Measurements from ENCODE around the gene IMMP2L.

The IMMP2L gene

DNA sequence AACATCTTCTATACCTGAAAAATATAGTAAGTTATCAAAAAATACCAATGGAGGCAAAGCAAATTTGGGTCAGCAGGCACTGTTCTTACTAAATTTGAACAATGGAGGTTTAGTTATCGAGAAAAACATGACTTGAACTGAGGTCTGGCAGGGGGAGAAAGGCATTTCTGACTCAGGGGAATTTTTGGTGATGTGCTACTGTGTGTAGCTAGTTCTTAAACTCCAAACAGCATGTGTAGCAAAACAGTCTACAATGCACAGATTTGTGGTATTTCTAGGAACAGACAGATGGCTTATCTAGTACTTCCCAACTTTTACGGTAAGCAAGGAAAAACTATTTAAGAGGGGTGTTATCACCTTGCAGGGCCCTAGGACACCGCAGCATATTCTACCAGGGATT is 783.0 kb downstream of the IMMP2L start:
- no peak overlapping the region for H3K27ac Mint-ChIP-seq
- TF ChIP-seq CTCF (IDR thresholded peaks at IDR 0.05; ENCODE audit: unreplicated experiment in 3 of 3), result no peak
- no peaks in the 10 kb centered on the region for H3K4me1 Mint-ChIP-seq
- H3K36me3 Mint-ChIP-seq (ENCODE audit: low read depth), result no peaks in the 10 kb centered on the region
- H3K27me3 Mint-ChIP-seq (ENCODE audit: low read depth), result no peaks in the 10 kb centered on the region
- no peaks in the 10 kb centered on the region for H3K9me3 Mint-ChIP-seq
- no peak overlapping the region for H3K4me3 Mint-ChIP-seq

GRCh38 chr7:110775046-110775445 is 787.2 kb downstream of the IMMP2L start:
- Mint-ChIP-seq H3K27ac (peak overlapping the region in 1 of 3 experiments; percentile 29), H3K4me3 (no peak overlapping the region), H3K9me3 (no peaks in the 10 kb centered on the region), H3K36me3 (ENCODE audit: low read depth) (no peaks in the 10 kb centered on the region), H3K27me3 (ENCODE audit: low read depth) (no peaks in the 10 kb centered on the region), H3K4me1 (no peaks in the 10 kb centered on the region)
- no peak for TF ChIP-seq CTCF (IDR thresholded peaks at IDR 0.05; ENCODE audit: unreplicated experiment in 3 of 3)

- Mint-ChIP-seq H3K4me1 (no peaks in the 10 kb centered on the region), H3K27ac (peak overlapping the region in 2 of 3 experiments; percentile 30 to 71), H3K9me3 (no peaks in the 10 kb centered on the region), H3K27me3 (ENCODE audit: low read depth) (no peaks in the 10 kb centered on the region), H3K36me3 (ENCODE audit: low read depth) (no peaks in the 10 kb centered on the region), H3K4me3 (no peak overlapping the region)
- TF ChIP-seq CTCF (IDR thresholded peaks at IDR 0.05; ENCODE audit: unreplicated experiment in 3 of 3), result no peak
These were observed 788.2 kb downstream of the IMMP2L start for GRCh38 chr7:110774071-110774470.

DNA sequence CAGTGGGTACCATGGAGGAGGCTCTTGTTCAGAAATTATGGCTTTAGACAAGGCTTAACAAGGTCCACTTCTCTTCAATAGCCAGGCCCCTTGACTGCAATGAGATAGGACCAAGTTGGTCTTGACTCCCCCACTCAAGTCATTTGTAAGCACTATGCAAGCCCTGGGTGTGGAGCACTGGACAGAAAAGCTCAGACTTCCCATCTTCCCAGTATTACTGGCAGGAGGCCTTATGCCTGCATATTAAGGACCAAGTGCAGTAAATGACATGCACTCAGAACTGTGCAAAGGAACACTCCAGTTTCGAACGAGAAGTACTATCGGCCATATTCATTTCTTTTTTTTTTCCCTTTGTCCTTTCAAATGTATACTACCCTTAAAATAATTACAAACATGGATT is 789.7 kb downstream of the IMMP2L start:
- no peak for TF ChIP-seq CTCF (IDR thresholded peaks at IDR 0.05; ENCODE audit: unreplicated experiment in 3 of 3)
- H3K36me3 Mint-ChIP-seq (ENCODE audit: low read depth), result no peaks in the 10 kb centered on the region
- no peaks in the 10 kb centered on the region for H3K27me3 Mint-ChIP-seq (ENCODE audit: low read depth)
- no peaks in the 10 kb centered on the region for H3K9me3 Mint-ChIP-seq
- H3K4me1 Mint-ChIP-seq, result no peaks in the 10 kb centered on the region
- H3K4me3 Mint-ChIP-seq, result no peak overlapping the region
- H3K27ac Mint-ChIP-seq, result peak overlapping the region in 1 of 3 experiments; percentile 71

DNA sequence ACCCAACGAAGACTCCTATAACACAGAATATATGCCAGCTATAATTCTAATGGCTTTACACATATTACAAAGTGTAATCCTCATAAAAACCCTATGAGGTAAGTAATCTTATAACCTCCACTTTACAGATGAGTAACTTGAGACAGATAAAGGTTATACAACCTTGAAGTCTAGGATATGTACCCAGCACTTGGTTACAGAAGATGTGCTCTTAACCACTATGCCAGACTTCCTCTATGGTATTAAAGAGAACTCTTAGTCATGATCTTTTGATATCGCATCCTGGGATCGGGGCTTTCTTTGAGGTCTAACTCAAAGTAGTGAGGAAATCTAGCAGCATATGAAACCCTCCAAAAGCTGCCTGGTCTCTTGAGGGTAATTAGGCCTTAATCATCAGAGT is 790.6 kb downstream of the IMMP2L start:
- Mint-ChIP-seq H3K4me1 (peaks cover 4% of the 10 kb centered on the region), H3K27ac (no peak overlapping the region), H3K36me3 (ENCODE audit: low read depth) (no peaks in the 10 kb centered on the region)

More for the DNA sequence above, 790.6 kb downstream of the IMMP2L start:
- no peak overlapping the region for H3K4me3 Mint-ChIP-seq
- no peaks in the 10 kb centered on the region for H3K27me3 Mint-ChIP-seq (ENCODE audit: low read depth)
- no peaks in the 10 kb centered on the region for H3K9me3 Mint-ChIP-seq
- no peak for TF ChIP-seq CTCF (IDR thresholded peaks at IDR 0.05; ENCODE audit: unreplicated experiment in 3 of 3)
